Forelimb muscle (tissue), 1 donor: ENCODE results near the gene KCNC4. TPM values are rescaled to one million over a fixed set of nuclear protein-coding genes. Genes with fewer than 3 reads are reported as not detected.

ENCODE experiments used
- DNase-seq: peaks from one replicate; pipeline ENCODE4 v3.0.0-alpha.2; 2013; ENCODE audit warnings: low read depth
- polyA plus RNA-seq: library from polyadenylated mRNA; unstranded; fragments of 120-200 nt; gene quantifications from one replicate; pipeline ENCODE4 v1.2.1, GENCODE V29; 2013; ENCODE audit not compliant: insufficient read length

KCNC4 gene
- 8.0 TPM for polyA plus RNA-seq

- no peak for DNase-seq
Measured at GRCh38 chr1:110209715-110210603, at the start of gene KCNC4. TSS of gene KCNC4 (plus strand) at chr1:110210314. CDS start at chr1:110211500, 1,186 bp downstream.

GRCh38 chr1:110160538-110161100 lies 49.5 kb upstream of the KCNC4 start:
- no peak for DNase-seq

- no peak for DNase-seq
Measured at GRCh38 chr1:110161165-110161564, 48.9 kb upstream of the KCNC4 start.

- DNase-seq, result no peak
Measured at GRCh38 chr1:110161849-110162248, 48.3 kb upstream of the KCNC4 start.

GRCh38 chr1:110163591-110163990 lies 46.5 kb upstream of the KCNC4 start:
- DNase-seq, result no peak

GRCh38 chr1:110164725-110165350 lies 45.3 kb upstream of the KCNC4 start:
- no peak for DNase-seq

- DNase-seq, result no peak
Measured at GRCh38 chr1:110165761-110166231, 44.3 kb upstream of the KCNC4 start.

GRCh38 chr1:110166861-110167260 lies 43.3 kb upstream of the KCNC4 start:
- no peak for DNase-seq

GRCh38 chr1:110170766-110171733 lies 39.1 kb upstream of the KCNC4 start:
- no peak for DNase-seq

GRCh38 chr1:110172001-110172400 lies 38.1 kb upstream of the KCNC4 start:
- no peak for DNase-seq

GRCh38 chr1:110173466-110174105 lies 36.5 kb upstream of the KCNC4 start:
- no peak for DNase-seq

- no peak for DNase-seq
Measured at GRCh38 chr1:110174961-110175360, 35.2 kb upstream of the KCNC4 start.

- no peak for DNase-seq
Measured at GRCh38 chr1:110176299-110176956, 33.7 kb upstream of the KCNC4 start.

- no peak for DNase-seq
Measured at GRCh38 chr1:110177775-110178174, 32.3 kb upstream of the KCNC4 start.

- no peak for DNase-seq
Measured at GRCh38 chr1:110183642-110184167, 26.4 kb upstream of the KCNC4 start.

- DNase-seq, result no peak
Measured at GRCh38 chr1:110184446-110184845, 25.7 kb upstream of the KCNC4 start.

GRCh38 chr1:110185181-110185580 lies 24.9 kb upstream of the KCNC4 start:
- DNase-seq, result no peak

- DNase-seq, result no peak
Measured at GRCh38 chr1:110186558-110186957, 23.6 kb upstream of the KCNC4 start.

GRCh38 chr1:110187139-110187890 lies 22.8 kb upstream of the KCNC4 start:
- DNase-seq, result no peak
